ENCODE results near the gene ERAL1.

The ERAL1 gene

DNA sequence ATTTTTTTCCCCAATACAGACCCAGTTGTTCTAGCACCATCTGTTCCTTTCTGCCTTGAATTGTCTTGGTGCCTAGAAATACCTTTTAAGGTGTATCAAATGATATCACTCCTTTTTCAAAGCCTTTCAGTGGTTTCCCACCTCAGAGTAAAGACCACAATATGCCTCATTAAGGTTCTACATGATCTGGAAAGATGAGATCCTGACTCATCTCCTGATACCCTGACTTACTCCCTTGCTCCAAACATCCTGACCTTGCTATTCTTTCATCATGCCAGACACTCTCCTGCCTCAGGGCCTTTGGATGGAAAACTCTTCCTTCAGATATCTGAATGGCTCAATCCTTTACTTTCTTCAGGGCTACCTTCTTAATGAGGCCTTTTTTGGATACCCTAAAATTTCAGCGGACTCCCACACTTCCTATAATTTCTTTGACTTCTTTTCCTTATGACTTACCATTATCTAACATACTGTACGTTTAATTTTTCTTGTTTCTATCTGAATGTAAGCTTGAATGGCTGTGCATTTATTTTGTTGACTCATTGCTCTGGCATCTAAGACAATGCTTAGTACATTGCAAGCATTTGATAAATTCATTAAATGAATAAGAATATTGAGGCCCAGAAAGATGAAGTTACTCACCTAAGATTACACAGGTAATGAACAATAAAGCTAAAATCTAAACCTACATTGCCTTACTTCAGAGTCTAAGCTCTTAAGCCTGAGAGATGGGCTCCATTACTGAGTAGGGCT lies 23.5 kb downstream of the ERAL1 start:
- Histone ChIP-seq H3K4me3 (ENCODE audit: severe bottlenecking) (no peak overlapping the region), H3K4me1 (ENCODE audit: insufficient read depth, poor library complexity, severe bottlenecking) (peaks cover 23% of the 10 kb centered on the region), H3K36me3 (ENCODE audit: low read depth) (peaks cover 38% of the 10 kb centered on the region), H3K27ac (ENCODE audit: poor library complexity, severe bottlenecking) (peak overlapping the region; percentile 65), H3K9me3 (ENCODE audit: severe bottlenecking) (no peaks in the 10 kb centered on the region), H3K27me3 (ENCODE audit: insufficient read depth, poor library complexity, severe bottlenecking) (no peaks in the 10 kb centered on the region)
- TF ChIP-seq, protein P1, sequence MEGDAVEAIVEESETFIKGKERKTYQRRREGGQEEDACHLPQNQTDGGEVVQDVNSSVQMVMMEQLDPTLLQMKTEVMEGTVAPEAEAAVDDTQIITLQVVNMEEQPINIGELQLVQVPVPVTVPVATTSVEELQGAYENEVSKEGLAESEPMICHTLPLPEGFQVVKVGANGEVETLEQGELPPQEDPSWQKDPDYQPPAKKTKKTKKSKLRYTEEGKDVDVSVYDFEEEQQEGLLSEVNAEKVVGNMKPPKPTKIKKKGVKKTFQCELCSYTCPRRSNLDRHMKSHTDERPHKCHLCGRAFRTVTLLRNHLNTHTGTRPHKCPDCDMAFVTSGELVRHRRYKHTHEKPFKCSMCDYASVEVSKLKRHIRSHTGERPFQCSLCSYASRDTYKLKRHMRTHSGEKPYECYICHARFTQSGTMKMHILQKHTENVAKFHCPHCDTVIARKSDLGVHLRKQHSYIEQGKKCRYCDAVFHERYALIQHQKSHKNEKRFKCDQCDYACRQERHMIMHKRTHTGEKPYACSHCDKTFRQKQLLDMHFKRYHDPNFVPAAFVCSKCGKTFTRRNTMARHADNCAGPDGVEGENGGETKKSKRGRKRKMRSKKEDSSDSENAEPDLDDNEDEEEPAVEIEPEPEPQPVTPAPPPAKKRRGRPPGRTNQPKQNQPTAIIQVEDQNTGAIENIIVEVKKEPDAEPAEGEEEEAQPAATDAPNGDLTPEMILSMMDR (IDR thresholded peaks at IDR 0.05; ENCODE audit: poor library complexity, severe bottlenecking), result no peak
- DNase-seq (ENCODE audit: low spot score) (no peak), ATAC-seq (ENCODE audit: low read depth) (peak; percentile 67)

GRCh38 chr17:28878981-28879380 lies 24.2 kb downstream of the ERAL1 start:
- peak; percentile 75 for ATAC-seq (ENCODE audit: low read depth)

DNA sequence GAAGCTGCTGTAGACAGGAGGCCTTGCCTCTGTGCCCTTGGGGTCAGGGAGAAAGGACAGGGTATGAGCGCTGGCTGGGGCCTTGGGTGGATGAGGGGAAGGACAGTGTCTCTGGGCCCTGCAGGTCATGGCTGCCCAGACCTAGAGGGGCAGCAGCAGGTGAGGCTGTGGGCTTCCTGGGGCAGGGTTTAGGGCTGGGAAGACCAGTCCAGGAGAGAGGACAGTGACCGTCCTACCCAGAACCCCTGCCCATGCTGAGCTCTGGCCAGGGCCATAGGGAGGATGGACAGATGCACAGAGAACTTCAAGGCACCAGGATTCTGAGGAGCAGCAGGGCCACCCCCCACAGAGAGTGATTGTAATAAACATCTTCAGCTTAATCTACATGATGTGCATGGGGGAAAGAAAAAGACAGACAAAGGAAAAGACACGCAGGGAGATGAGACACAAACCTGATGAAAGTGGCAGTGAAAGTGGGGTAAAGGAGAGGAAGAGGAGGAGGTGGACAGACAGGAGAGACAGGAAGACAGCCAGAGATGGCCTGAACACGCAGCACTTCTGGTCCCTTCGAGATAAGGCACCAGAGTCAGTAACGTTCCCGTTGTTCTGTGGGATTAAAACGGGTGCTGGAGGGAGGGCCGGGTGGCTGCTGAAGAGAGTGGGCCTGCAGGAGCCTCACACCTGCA lies 25.2 kb downstream of the ERAL1 start:
- Histone ChIP-seq H3K4me1 (ENCODE audit: insufficient read depth, poor library complexity, severe bottlenecking) (peaks cover 20% of the 10 kb centered on the region), H3K9me3 (ENCODE audit: severe bottlenecking) (no peaks in the 10 kb centered on the region), H3K27me3 (ENCODE audit: insufficient read depth, poor library complexity, severe bottlenecking) (no peaks in the 10 kb centered on the region), H3K27ac (ENCODE audit: poor library complexity, severe bottlenecking) (peak overlapping the region; percentile 65), H3K36me3 (ENCODE audit: low read depth) (peaks cover 38% of the 10 kb centered on the region), H3K4me3 (ENCODE audit: severe bottlenecking) (no peak overlapping the region)
- ATAC-seq (ENCODE audit: low read depth), result no peak
- DNase-seq (ENCODE audit: low spot score), result no peak
- TF ChIP-seq, protein P1 (IDR thresholded peaks at IDR 0.05; ENCODE audit: poor library complexity, severe bottlenecking), result no peak

More at GRCh38 chr17:28878981-28879380, 24.2 kb downstream of the ERAL1 start:
- Histone ChIP-seq H3K9me3 (ENCODE audit: severe bottlenecking) (no peaks in the 10 kb centered on the region), H3K4me1 (ENCODE audit: insufficient read depth, poor library complexity, severe bottlenecking) (peaks cover 23% of the 10 kb centered on the region), H3K27me3 (ENCODE audit: insufficient read depth, poor library complexity, severe bottlenecking) (no peaks in the 10 kb centered on the region), H3K36me3 (ENCODE audit: low read depth) (peaks cover 38% of the 10 kb centered on the region), H3K27ac (ENCODE audit: poor library complexity, severe bottlenecking) (peak overlapping the region; percentile 65), H3K4me3 (ENCODE audit: severe bottlenecking) (no peak overlapping the region)
- DNase-seq (ENCODE audit: low spot score), result no peak
- TF ChIP-seq, protein P1 (IDR thresholded peaks at IDR 0.05; ENCODE audit: poor library complexity, severe bottlenecking), result peak; percentile 78

GRCh38 chr17:28880572-28880945 lies 25.7 kb downstream of the ERAL1 start:
- H3K36me3 ChIP-seq (ENCODE audit: low read depth), result peaks cover 38% of the 10 kb centered on the region
- ATAC-seq (ENCODE audit: low read depth) (peak; percentile 36; the same call in 1 of the 3 replicates), DNase-seq (ENCODE audit: low spot score) (peak; percentile 67)
- TF ChIP-seq, protein P1 (IDR thresholded peaks at IDR 0.05; ENCODE audit: poor library complexity, severe bottlenecking), result no peak
- peak overlapping the region; percentile 65 for H3K27ac ChIP-seq (ENCODE audit: poor library complexity, severe bottlenecking)
- H3K4me3 ChIP-seq (ENCODE audit: severe bottlenecking), result no peak overlapping the region
- no peaks in the 10 kb centered on the region for H3K27me3 ChIP-seq (ENCODE audit: insufficient read depth, poor library complexity, severe bottlenecking)
- no peaks in the 10 kb centered on the region for H3K9me3 ChIP-seq (ENCODE audit: severe bottlenecking)
- peaks cover 20% of the 10 kb centered on the region for H3K4me1 ChIP-seq (ENCODE audit: insufficient read depth, poor library complexity, severe bottlenecking)
